Measurements from ENCODE around the gene ADAMTS2.

ADAMTS2 gene

GRCh38 chr5:179222246-179223017 is 122.8 kb downstream of the ADAMTS2 start:
- H3K27ac ChIP-seq, result no peak overlapping the region
- TF ChIP-seq, protein P1, sequence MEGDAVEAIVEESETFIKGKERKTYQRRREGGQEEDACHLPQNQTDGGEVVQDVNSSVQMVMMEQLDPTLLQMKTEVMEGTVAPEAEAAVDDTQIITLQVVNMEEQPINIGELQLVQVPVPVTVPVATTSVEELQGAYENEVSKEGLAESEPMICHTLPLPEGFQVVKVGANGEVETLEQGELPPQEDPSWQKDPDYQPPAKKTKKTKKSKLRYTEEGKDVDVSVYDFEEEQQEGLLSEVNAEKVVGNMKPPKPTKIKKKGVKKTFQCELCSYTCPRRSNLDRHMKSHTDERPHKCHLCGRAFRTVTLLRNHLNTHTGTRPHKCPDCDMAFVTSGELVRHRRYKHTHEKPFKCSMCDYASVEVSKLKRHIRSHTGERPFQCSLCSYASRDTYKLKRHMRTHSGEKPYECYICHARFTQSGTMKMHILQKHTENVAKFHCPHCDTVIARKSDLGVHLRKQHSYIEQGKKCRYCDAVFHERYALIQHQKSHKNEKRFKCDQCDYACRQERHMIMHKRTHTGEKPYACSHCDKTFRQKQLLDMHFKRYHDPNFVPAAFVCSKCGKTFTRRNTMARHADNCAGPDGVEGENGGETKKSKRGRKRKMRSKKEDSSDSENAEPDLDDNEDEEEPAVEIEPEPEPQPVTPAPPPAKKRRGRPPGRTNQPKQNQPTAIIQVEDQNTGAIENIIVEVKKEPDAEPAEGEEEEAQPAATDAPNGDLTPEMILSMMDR (conservative IDR thresholded peaks at IDR 0.05), result no peak
- no peak for TF ChIP-seq ZFX (IDR thresholded peaks at IDR 0.05)

- H3K27ac ChIP-seq, result no peak overlapping the region
- TF ChIP-seq, protein P1 (conservative IDR thresholded peaks at IDR 0.05), result no peak
- no peak for TF ChIP-seq ZFX (IDR thresholded peaks at IDR 0.05)
Measured at GRCh38 chr5:179221877-179222220, 123.4 kb downstream of the ADAMTS2 start.

GRCh38 chr5:179221196-179221876 is 123.9 kb downstream of the ADAMTS2 start:
- no peak for TF ChIP-seq ZFX (IDR thresholded peaks at IDR 0.05)
- TF ChIP-seq, protein P1 (conservative IDR thresholded peaks at IDR 0.05), result no peak
- no peak overlapping the region for H3K27ac ChIP-seq

DNA sequence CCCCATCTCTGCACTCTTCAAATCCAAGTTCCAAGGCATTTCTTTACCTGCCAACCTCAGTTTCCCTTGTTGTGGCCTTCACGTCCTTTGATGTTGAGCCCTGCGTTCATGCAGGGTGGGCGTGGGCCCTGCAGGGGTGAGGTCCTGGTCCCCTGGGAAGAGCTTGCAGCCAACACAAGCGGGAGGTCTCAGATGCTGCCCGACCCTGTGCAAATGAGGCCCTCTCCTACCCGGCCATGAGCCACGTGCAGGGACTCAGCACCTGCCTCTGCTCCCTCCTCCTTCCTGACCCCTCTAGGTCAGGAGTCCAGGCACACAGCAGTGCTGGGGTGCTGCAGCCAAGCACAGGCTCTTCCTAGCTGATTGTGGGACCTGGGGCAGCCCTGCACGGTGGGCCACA is 124.5 kb downstream of the ADAMTS2 start:
- H3K27ac ChIP-seq, result no peak overlapping the region
- no peak for TF ChIP-seq ZFX (IDR thresholded peaks at IDR 0.05)
- TF ChIP-seq, protein P1 (conservative IDR thresholded peaks at IDR 0.05), result no peak

DNA sequence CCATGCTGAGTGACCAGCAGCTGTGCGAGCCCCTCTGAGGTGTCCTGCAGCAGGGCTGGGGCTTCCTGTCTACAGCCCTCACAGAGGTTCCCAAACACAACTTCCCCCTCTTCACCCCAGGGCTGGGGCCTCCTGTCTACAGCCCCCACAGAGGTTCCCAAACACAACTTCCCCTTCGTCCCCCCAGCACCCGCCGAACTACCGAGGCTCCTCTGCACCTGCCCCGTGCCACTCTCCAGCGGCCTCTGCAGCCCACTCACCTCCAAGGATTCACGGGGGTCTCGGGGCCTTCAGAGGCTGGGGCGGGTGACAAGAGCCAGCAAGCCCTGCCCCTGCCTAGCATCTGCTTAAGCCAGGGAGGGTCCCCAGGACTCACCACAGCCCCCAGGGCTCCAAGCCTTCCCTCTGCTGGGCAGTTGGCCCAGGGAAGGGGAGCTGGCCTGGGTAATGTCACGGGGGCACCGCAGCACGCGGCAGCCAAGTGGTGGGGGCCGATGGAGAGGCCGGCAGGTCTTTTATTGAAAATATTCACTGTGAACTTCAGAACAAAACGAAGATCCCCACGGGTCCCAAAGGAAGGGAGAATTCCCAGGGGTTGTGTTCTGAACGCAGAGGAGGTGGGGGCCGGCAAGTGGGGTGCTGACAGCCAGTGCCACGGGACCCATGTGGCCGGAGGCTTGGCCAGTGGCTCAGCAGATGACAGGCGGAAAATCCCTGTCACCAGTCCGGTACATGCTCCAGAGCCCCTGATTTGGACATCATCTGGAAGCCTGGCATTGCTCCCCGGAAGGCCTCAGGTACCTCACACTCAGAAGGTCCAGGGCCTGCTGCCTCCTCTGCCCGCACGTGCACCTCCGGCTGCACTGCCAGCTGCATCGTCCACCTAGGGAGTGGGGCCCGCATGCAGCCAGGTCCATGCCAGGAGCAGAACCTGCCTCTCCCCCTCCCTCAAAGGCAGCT is 125.3 kb downstream of the ADAMTS2 start:
- no peak for TF ChIP-seq ZFX (IDR thresholded peaks at IDR 0.05)
- TF ChIP-seq, protein P1 (conservative IDR thresholded peaks at IDR 0.05), result no peak
- no peak overlapping the region for H3K27ac ChIP-seq

DNA sequence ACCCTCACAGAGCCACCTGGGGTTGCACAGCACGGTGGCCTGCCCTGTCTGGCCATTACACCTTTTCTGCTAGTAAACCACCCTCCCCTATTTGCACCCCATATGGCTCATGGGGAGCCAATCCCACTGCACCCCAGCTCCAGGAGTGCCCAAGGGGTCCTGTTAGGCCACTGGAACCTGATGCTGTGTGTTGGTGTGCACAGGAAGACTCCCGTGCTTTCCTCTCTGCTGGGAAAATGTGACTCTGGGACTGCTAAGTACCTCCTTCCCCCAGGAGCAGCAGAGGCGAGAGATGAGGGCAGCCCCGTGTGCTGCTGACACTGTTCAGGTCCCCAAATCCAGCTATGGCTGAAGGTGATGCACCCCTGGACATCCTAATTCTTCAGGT is 126.3 kb downstream of the ADAMTS2 start:
- no peak for TF ChIP-seq ZFX (IDR thresholded peaks at IDR 0.05)
- TF ChIP-seq, protein P1 (conservative IDR thresholded peaks at IDR 0.05), result no peak
- no peak overlapping the region for H3K27ac ChIP-seq
